ENCODE measurements around the gene ZBTB47.

ZBTB47 gene

GRCh38 chr3:42706721-42707619, 53.5 kb downstream of the ZBTB47 start:
- no peak for TF ChIP-seq CTCF (IDR thresholded peaks at IDR 0.05; ENCODE audit: insufficient read depth, missing control alignments)
- DNase-seq (ENCODE audit: insufficient read length, low spot score) (no peak), FAIRE-seq (no peak)

GRCh38 chr3:42707620-42708355, 54.3 kb downstream of the ZBTB47 start:
- no peak for FAIRE-seq
- DNase-seq (ENCODE audit: insufficient read length, low spot score): no peak
- TF ChIP-seq CTCF (IDR thresholded peaks at IDR 0.05; ENCODE audit: insufficient read depth, missing control alignments): no peak

DNA sequence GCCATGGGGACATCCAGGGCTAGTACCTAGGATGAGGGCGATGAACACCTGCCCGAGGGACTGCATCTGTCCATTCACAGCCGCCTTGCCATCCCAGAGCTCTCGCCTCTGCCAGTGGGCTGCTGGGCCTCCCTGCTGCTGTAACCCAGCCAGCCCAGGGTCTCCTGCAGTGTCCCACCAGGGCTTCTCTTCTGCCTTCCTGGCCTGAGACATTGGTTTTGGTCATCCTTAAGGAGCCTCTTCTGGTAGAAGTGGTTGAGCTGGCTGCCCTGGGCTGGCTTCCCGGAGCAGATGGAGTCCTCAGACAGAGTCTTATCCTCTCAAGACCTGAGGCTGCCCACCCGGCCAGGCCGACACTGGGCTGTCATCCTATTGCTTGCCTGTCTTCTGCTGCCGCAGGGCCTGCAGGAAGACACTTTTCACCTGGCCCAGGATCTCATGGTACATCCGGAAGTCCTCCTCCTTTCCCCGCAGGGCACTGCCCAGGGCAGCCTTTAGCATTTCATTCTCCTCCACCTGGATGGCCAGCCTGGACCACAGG, 55.2 kb downstream of the ZBTB47 start:
- DNase-seq (ENCODE audit: insufficient read length, low spot score): no peak
- TF ChIP-seq CTCF (IDR thresholded peaks at IDR 0.05; ENCODE audit: insufficient read depth, missing control alignments): no peak
- no peak for FAIRE-seq

GRCh38 chr3:42709621-42710020, 56.1 kb downstream of the ZBTB47 start:
- TF ChIP-seq CTCF (IDR thresholded peaks at IDR 0.05; ENCODE audit: insufficient read depth, missing control alignments): no peak
- DNase-seq (ENCODE audit: insufficient read length, low spot score) (no peak), FAIRE-seq (no peak)

GRCh38 chr3:42710323-42711021, 57.0 kb downstream of the ZBTB47 start:
- FAIRE-seq: no peak
- no peak for TF ChIP-seq CTCF (IDR thresholded peaks at IDR 0.05; ENCODE audit: insufficient read depth, missing control alignments)
- no peak for DNase-seq (ENCODE audit: insufficient read length, low spot score)

DNA sequence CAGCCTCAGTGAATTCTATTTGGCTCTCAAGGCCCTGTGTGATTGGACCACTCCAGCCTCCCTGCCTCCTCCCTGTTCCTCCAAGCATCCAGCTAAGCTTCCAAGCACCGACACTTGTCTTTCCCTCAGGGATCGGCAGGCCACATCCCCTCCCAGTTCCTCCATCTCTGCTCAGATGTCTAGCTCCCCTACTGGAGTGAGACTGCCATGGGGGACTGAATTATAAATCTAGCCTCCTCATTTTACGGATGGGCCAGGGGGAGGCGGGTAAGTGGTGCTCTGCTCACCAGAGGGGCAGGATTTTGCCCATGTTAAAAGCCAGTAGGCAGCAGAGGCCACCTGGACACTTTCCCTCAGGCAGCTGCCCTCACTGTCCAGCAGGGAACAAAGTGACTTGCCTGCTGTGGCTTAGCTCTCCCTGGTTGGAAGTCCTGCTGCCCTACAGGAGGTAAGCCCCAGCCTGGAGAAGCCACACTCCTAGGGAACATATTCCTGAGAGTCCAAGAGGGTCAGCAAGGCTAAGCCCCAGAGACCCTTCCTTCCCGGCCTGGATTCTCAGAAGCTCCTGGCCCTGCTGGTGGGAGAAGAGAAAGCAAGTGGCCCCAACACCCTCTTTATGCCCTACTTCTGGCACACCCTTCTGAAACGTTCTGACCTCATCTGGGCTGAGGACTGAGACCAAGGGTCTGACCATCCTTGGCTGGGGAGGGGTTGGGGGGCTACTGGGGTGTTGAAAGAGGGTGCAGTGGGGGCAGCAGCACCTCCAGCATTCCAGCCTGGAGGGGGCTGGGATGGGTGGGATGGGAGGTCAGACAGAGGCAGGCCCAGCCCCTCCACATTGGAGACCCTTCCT, 58.2 kb downstream of the ZBTB47 start:
- DNase-seq (ENCODE audit: insufficient read length, low spot score) (no peak), FAIRE-seq (no peak)
- no peak for TF ChIP-seq CTCF (IDR thresholded peaks at IDR 0.05; ENCODE audit: insufficient read depth, missing control alignments)
